ENCODE measurements around the gene SH3RF3.

GRCh38 chr2:109435066-109435690 is 306.2 kb downstream of the SH3RF3 start:
- TF ChIP-seq CTCF (conservative IDR thresholded peaks at IDR 0.05 in 1 of 2, IDR thresholded peaks at IDR 0.05 in 1 of 2; ENCODE audit: low read depth in 1 of 2, low read length in 2 of 2): no peak
- no peak for TF ChIP-seq EZH2 (IDR thresholded peaks at IDR 0.05; ENCODE audit: low read length, missing control alignments)

All from fibroblast of lung (primary cell).